HCT116 (cell line): Measurements from ENCODE around the gene TMCO6.
A peak's percentile ranks its signal among the peaks of the same experiment; 100 is the strongest.

ENCODE experiments used
- CBX3 ChIP-seq: IDR thresholded peaks from 2 replicates; pipeline ENCODE4 v1.6.1; 2012; ENCODE audit warnings: low read depth
- CEBPB ChIP-seq: IDR thresholded peaks from 2 replicates; pipeline ENCODE4 v1.6.1; 2012; ENCODE audit warnings: low read depth
- EZH2 ChIP-seq: fragments of 200-600 bp; sonication (generic); IDR thresholded peaks from 2 replicates; pipeline ENCODE4 v1.6.1; 2017; ENCODE audit warnings: antibody characterized with exemption, mixed run types
- JUND ChIP-seq: IDR thresholded peaks from 2 replicates; pipeline ENCODE4 v1.6.1; 2012
- POLR2A ChIP-seq: IDR thresholded peaks from 2 replicates; pipeline ENCODE4 v1.7.0; 2011; ENCODE audit warnings: borderline replicate concordance; ENCODE audit not compliant: insufficient read depth, insufficient read length; ENCODE audit errors: extremely low read depth
- POLR2AphosphoS5 ChIP-seq: IDR thresholded peaks from 2 replicates; pipeline ENCODE4 v1.6.1; 2011; ENCODE audit warnings: mild to moderate bottlenecking, low read depth, low read length, moderate library complexity
- TF ChIP-seq, protein P1 (sequence below): IDR thresholded peaks from 2 replicates; pipeline ENCODE4 v1.6.1; 2012
- TF ChIP-seq, protein P2 (sequence below): IDR thresholded peaks from 2 replicates; pipeline ENCODE4 v1.6.1; 2012; ENCODE audit warnings: low read depth
- TF ChIP-seq, protein P3 (sequence below), 3 experiments: fragments of 200-600 bp in 1 of 3; sonication (generic) in 1 of 3; IDR thresholded peaks in 2 of 3; conservative IDR thresholded peaks in 1 of 3; 2 replicates each; pipeline ENCODE4 v1.5.1; 2012 to 2017; ENCODE audit warnings: low read depth in 2 of 3, low read length in 2 of 3, antibody characterized with exemption in 1 of 3, borderline replicate concordance in 1 of 3, control low read depth in 1 of 3, mild to moderate bottlenecking in 1 of 3, mixed read lengths in 1 of 3, mixed run types in 1 of 3, moderate library complexity in 1 of 3; ENCODE audit not compliant: insufficient read depth in 1 of 3
- TF ChIP-seq, protein P4 (sequence below): IDR thresholded peaks from 2 replicates; pipeline ENCODE4 v1.6.1; 2011; ENCODE audit warnings: mild to moderate bottlenecking, low read length, moderate library complexity; ENCODE audit not compliant: insufficient replicate concordance; ENCODE audit errors: extremely low read depth

DNA sequence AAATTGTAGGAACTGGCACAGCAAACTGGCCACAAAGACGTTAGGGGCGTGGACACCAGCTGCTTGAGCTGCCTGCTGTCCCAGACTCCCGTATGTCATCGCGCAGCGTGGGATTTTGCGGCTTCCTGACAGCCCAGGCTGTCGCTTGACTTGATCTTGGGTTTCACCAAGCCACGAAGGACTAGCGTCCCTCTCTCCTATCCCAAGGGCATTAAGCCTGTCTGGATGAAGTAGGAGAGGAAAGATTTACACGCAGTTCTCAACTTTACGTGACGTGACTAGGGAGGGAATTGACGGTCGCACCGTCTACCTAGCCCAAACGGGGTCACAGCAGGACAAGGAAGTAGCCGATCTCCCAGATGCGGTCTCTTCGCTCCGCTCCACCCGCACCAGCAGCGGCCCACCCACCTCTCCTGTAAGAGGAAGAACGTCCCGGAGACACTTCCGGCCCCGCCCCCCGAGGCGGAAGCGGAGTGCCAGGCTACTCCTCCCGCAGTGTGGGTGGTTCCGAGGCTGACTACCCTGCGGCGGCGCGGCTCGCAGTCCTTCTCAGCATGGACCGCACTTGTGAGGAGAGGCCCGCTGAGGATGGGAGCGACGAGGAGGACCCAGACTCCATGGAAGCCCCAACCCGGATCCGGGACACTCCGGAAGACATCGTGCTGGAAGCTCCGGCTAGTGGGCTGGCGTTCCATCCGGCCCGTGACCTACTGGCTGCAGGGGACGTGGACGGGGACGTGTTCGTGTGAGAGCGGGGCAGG is 25.3 kb downstream of the TMCO6 start, which contains the start of gene WDR55:
- TF ChIP-seq, protein P1, sequence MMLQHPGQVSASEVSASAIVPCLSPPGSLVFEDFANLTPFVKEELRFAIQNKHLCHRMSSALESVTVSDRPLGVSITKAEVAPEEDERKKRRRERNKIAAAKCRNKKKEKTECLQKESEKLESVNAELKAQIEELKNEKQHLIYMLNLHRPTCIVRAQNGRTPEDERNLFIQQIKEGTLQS = no peak
- TF ChIP-seq, protein P2, sequence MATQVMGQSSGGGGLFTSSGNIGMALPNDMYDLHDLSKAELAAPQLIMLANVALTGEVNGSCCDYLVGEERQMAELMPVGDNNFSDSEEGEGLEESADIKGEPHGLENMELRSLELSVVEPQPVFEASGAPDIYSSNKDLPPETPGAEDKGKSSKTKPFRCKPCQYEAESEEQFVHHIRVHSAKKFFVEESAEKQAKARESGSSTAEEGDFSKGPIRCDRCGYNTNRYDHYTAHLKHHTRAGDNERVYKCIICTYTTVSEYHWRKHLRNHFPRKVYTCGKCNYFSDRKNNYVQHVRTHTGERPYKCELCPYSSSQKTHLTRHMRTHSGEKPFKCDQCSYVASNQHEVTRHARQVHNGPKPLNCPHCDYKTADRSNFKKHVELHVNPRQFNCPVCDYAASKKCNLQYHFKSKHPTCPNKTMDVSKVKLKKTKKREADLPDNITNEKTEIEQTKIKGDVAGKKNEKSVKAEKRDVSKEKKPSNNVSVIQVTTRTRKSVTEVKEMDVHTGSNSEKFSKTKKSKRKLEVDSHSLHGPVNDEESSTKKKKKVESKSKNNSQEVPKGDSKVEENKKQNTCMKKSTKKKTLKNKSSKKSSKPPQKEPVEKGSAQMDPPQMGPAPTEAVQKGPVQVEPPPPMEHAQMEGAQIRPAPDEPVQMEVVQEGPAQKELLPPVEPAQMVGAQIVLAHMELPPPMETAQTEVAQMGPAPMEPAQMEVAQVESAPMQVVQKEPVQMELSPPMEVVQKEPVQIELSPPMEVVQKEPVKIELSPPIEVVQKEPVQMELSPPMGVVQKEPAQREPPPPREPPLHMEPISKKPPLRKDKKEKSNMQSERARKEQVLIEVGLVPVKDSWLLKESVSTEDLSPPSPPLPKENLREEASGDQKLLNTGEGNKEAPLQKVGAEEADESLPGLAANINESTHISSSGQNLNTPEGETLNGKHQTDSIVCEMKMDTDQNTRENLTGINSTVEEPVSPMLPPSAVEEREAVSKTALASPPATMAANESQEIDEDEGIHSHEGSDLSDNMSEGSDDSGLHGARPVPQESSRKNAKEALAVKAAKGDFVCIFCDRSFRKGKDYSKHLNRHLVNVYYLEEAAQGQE = no peak
- TF ChIP-seq POLR2AphosphoS5 (peak; percentile 96), JUND (no peak), CEBPB (no peak), POLR2A (peak; percentile 85), CBX3 (no peak), EZH2 (no peak)
- TF ChIP-seq, protein P3, sequence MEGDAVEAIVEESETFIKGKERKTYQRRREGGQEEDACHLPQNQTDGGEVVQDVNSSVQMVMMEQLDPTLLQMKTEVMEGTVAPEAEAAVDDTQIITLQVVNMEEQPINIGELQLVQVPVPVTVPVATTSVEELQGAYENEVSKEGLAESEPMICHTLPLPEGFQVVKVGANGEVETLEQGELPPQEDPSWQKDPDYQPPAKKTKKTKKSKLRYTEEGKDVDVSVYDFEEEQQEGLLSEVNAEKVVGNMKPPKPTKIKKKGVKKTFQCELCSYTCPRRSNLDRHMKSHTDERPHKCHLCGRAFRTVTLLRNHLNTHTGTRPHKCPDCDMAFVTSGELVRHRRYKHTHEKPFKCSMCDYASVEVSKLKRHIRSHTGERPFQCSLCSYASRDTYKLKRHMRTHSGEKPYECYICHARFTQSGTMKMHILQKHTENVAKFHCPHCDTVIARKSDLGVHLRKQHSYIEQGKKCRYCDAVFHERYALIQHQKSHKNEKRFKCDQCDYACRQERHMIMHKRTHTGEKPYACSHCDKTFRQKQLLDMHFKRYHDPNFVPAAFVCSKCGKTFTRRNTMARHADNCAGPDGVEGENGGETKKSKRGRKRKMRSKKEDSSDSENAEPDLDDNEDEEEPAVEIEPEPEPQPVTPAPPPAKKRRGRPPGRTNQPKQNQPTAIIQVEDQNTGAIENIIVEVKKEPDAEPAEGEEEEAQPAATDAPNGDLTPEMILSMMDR (IDR thresholded peaks at IDR 0.05 in 2 of 3, conservative IDR thresholded peaks at IDR 0.05 in 1 of 3; ENCODE audit: borderline replicate concordance in 1 of 3, insufficient read depth in 1 of 3, low read depth in 2 of 3, low read length in 2 of 3) = no peak
- TF ChIP-seq, protein P4, sequence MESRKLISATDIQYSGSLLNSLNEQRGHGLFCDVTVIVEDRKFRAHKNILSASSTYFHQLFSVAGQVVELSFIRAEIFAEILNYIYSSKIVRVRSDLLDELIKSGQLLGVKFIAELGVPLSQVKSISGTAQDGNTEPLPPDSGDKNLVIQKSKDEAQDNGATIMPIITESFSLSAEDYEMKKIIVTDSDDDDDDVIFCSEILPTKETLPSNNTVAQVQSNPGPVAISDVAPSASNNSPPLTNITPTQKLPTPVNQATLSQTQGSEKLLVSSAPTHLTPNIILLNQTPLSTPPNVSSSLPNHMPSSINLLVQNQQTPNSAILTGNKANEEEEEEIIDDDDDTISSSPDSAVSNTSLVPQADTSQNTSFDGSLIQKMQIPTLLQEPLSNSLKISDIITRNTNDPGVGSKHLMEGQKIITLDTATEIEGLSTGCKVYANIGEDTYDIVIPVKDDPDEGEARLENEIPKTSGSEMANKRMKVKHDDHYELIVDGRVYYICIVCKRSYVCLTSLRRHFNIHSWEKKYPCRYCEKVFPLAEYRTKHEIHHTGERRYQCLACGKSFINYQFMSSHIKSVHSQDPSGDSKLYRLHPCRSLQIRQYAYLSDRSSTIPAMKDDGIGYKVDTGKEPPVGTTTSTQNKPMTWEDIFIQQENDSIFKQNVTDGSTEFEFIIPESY = no peak
